PFSK-1 (cell line): Measurements from ENCODE around the gene MTX2.

Source experiments
- SIN3A ChIP-seq: IDR thresholded peaks from 2 replicates; pipeline ENCODE4 v1.6.1; 2012; ENCODE audit warnings: mild to moderate bottlenecking, low read length, moderate library complexity, borderline replicate concordance; ENCODE audit not compliant: insufficient read depth
- TAF1 ChIP-seq: IDR thresholded peaks from 2 replicates; pipeline ENCODE4 v1.6.1; 2012; ENCODE audit warnings: low read length, control low read depth, borderline replicate concordance; ENCODE audit not compliant: insufficient read depth

DNA sequence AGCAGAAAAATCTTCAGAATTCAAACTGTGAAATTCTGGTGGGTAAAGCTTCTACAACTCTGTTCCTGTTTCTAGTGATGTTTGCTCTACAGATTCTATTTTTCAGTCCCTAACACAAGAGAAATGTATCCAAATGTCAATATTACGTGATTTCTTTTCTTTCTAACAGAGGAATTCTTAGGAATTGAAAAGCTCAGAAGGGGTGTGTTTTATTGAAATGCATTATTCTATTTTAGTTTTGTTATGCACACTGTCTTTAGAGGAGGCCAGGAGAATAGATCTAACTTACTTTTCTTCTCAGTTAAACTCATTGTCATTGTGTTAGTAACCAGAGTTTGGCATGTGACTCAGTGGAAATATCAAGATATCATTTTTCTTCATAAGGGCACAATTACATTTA, 62.4 kb downstream of the MTX2 start:
- no peak for TF ChIP-seq TAF1
- no peak for TF ChIP-seq SIN3A
